AG09319 (cell line): ENCODE results near the gene NTPCR.

Experiments
- DNase-seq: peaks from one replicate; pipeline ENCODE4 v3.0.0-alpha.2; 2010; ENCODE audit warnings: low read depth; ENCODE audit errors: extremely low read depth
- TF ChIP-seq, protein P1 (sequence below): IDR thresholded peaks from 2 replicates; pipeline ENCODE4 v1.5.1; 2011; ENCODE audit warnings: low read depth, mild to moderate bottlenecking, inconsistent platforms, low read length, moderate library complexity

The NTPCR gene

GRCh38 chr1:232927830-232928505 is 22.4 kb upstream of the NTPCR start:
- DNase-seq: no peak
- TF ChIP-seq, protein P1, sequence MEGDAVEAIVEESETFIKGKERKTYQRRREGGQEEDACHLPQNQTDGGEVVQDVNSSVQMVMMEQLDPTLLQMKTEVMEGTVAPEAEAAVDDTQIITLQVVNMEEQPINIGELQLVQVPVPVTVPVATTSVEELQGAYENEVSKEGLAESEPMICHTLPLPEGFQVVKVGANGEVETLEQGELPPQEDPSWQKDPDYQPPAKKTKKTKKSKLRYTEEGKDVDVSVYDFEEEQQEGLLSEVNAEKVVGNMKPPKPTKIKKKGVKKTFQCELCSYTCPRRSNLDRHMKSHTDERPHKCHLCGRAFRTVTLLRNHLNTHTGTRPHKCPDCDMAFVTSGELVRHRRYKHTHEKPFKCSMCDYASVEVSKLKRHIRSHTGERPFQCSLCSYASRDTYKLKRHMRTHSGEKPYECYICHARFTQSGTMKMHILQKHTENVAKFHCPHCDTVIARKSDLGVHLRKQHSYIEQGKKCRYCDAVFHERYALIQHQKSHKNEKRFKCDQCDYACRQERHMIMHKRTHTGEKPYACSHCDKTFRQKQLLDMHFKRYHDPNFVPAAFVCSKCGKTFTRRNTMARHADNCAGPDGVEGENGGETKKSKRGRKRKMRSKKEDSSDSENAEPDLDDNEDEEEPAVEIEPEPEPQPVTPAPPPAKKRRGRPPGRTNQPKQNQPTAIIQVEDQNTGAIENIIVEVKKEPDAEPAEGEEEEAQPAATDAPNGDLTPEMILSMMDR: no peak

DNA sequence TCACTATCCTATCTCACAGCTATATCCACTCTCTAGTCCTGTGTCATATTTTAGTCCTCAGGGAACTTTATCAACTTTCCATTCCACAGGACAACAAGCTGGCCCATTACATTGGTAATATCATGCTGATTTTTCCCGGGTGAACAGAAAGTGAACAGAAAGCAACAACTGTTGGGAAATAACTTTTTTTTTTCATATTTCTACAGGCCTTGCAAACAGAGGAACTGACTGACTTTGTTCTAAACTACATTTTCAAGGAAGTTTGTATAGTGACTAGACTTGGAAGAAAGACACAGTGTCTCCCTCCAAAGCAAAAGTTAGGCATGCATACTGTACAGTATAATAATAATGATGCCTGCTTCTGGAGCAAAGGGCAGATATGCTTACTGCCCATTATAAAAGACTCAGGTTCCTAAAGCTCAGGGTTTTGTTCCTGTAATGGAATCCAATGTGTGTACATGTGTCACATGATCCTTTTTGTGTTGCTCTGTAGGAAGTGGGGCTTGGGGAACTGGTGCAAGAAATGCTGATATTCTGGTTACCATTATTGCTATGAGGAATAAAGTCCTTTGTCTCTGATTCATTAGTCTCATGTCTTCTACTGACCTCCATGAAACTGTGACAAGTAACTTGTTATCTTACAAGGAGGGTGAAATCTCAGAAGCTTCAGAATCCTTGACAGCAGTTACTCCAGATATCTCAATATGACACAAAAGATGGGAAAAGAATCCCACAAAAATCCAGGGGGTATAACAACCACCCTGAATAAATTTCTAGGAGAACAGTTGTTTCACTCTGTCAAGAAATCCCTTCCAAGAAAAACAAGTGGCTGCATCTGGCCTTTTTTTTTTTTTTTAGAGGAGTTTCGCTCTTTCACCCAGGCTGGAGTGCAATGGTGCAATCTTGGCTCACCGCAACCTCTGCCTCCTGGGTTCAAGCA is 17.7 kb upstream of the NTPCR start:
- DNase-seq: no peak
- TF ChIP-seq, protein P1: no peak

- TF ChIP-seq, protein P1: no peak
- DNase-seq: no peak
Measured at GRCh38 chr1:232936941-232937340, 13.5 kb upstream of the NTPCR start.

DNA sequence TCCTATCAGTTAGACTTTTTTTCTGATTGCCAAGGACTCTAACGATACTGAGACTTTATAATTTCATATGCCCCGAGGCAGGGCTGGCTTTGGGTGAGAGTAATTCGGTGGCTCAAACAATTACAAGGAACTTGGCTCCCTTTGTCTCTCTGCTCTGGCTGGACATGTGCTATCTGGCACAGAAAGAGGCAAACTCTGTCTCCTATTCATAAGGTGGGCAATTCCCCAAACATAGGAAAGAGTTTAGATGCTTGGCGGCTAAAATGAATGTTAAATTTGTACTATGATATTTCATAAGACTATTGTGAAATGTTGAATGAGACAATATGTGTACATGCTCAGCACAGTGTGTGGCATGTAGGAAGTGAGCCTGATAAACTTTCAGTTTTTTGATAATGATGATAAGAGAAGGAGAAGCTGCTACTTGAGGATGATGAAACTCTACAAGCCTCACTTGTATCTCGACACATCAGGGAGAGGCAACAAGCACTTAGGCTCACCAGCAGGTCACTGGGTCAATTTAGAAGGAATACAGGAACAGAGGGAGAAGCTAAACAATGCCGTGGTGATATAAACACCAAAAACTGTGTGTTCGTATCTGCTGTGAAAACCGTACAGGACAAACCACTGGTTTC is 12.6 kb upstream of the NTPCR start:
- TF ChIP-seq, protein P1: no peak
- DNase-seq: no peak

DNA sequence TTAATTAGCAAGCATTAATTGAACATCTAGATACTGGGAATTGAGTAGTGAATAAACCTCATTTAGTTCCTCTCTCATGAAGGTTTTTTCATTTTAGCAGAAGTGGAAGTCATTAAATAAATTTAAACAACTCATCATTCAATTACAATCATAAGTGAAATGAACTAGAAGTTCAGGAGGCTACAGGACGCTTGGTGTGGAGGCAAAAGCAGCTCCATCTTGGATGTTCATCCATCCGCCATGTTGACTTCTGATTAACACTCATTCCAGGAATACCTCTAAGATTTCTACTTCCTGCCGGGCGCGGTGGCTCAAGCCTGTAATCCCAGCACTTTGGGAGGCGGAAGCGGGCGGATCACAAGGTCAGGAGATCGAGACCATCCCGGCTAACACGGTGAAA is 11.5 kb upstream of the NTPCR start:
- TF ChIP-seq, protein P1: no peak
- DNase-seq: no peak

DNA sequence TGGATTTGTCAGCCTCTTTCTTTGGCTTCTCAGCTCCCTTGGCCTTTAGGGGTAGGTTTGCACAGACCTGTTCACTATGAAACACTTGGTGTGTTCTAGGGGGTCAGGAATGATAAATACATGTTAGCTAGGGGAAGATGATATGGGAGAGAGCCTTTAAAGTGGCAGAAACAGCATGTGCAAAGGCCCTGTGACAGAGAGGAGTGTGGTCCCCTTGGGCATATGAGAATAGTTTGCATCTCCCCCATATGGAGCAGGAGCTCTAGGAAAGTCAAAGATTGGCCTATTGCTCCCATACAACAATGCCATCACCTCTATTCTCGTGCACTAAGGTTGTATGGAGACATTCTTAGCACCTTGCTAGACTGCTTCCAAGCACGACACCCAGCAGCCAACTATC is 10.7 kb upstream of the NTPCR start:
- DNase-seq: no peak
- TF ChIP-seq, protein P1: no peak

DNA sequence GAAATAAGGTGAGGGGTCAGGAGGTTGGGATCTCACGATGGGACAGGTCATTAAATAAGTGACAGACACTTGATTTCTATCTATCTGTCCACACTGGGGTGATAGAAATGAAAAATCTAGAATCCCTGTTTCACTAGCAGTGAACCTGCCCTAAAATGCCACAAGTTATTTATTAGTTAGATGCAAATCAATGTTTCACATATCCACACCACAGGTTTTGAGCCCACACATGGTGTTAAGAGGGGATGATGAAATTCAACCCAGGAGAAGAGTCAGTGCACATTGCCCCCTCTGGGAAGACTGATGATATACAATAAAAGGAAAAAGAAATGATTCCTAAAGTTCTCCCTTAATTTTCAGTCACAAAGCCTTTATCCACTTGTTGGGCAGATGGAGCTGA is 10.1 kb upstream of the NTPCR start:
- TF ChIP-seq, protein P1: no peak
- DNase-seq: no peak
